Measurements from ENCODE around the gene VSTM5.
"Not testable (repeated sequence)": the region's sequence is repeated elsewhere in the genome, so short reads cannot be mapped to it uniquely, and the experiment has no call there.

VSTM5 gene

DNA sequence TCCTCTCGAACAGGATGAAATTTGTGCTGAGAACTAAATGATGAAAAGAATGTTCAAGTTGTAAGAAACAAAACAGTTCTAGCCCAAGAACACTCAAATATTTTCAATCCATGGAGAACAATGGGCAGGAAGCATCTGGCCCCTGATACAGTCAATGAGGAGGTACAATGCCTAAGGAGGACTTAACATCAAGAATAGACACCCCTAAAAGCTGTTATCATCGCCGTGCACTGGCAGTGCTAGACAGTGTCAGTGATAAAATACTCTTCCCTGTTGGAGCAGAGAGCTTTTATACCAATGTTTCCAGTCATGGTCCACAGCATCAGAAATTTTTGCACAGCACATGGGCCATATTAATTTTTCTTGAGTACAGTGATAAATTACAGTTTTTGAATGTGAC, 20.2 kb upstream of the VSTM5 start:
- no peak for TF ChIP-seq EZH2 (IDR thresholded peaks at IDR 0.05; ENCODE audit: borderline replicate concordance, low read length)
- TF ChIP-seq, protein P1, sequence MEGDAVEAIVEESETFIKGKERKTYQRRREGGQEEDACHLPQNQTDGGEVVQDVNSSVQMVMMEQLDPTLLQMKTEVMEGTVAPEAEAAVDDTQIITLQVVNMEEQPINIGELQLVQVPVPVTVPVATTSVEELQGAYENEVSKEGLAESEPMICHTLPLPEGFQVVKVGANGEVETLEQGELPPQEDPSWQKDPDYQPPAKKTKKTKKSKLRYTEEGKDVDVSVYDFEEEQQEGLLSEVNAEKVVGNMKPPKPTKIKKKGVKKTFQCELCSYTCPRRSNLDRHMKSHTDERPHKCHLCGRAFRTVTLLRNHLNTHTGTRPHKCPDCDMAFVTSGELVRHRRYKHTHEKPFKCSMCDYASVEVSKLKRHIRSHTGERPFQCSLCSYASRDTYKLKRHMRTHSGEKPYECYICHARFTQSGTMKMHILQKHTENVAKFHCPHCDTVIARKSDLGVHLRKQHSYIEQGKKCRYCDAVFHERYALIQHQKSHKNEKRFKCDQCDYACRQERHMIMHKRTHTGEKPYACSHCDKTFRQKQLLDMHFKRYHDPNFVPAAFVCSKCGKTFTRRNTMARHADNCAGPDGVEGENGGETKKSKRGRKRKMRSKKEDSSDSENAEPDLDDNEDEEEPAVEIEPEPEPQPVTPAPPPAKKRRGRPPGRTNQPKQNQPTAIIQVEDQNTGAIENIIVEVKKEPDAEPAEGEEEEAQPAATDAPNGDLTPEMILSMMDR (IDR thresholded peaks at IDR 0.05; ENCODE audit: low read length), result no peak
- no peaks in the 10 kb centered on the region for H3K4me1 ChIP-seq (ENCODE audit: insufficient read depth, low read length, severe bottlenecking)
- no peaks in the 10 kb centered on the region for H3K27me3 ChIP-seq (ENCODE audit: insufficient read depth, low read length)
- H2AFZ ChIP-seq (ENCODE audit: low read length), result no peak overlapping the region
- H3K79me2 ChIP-seq (ENCODE audit: insufficient read depth, low read length), result no peaks in the 10 kb centered on the region
- no peaks in the 10 kb centered on the region for H3K9me3 ChIP-seq (ENCODE audit: low read length)
- no peaks in the 10 kb centered on the region; the same call in 1 of the 2 replicates for H3K36me3 ChIP-seq (ENCODE audit: insufficient read depth, low read length)
- H4K20me1 ChIP-seq (ENCODE audit: insufficient read depth, low read length), result no peaks in the 10 kb centered on the region
- H3K4me2 ChIP-seq (ENCODE audit: low read length), result no peak overlapping the region
- no peaks in the 10 kb centered on the region for H3K9me2 ChIP-seq (ENCODE audit: low read depth, low read length)
- H3K27ac ChIP-seq (ENCODE audit: low read depth, low read length, poor library complexity, severe bottlenecking), result no peak overlapping the region
- no peak overlapping the region for H3K9ac ChIP-seq (ENCODE audit: low read length)
- no peak overlapping the region for H3K4me3 ChIP-seq (ENCODE audit: low read depth, low read length, poor library complexity, severe bottlenecking)
- no peaks in the 10 kb centered on the region for H3F3A ChIP-seq (ENCODE audit: insufficient read depth, low read length)

DNA sequence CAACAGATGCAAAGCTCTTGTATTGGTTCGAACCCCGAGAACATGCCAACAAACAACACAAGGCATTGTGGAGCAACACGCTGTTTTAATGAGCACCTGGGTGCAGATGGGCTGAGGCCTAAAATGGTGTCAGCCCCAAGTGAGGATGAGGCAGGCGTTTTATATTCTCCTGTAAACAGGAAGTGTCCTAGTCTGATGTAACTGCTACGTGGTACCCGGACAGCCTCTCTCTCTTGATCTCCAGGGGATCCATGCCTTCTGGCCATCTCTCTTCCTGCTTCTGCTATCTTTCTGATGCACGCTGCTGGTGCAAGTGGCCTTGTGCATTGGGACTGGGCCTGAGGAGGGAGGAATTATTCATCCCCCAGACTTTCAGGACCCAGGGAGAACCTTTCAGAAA, 19.4 kb upstream of the VSTM5 start:
- Histone ChIP-seq H3K4me1 (ENCODE audit: insufficient read depth, low read length, severe bottlenecking) (no peaks in the 10 kb centered on the region), H3K27ac (ENCODE audit: low read depth, low read length, poor library complexity, severe bottlenecking) (no peak overlapping the region), H3K9me3 (ENCODE audit: low read length) (no peaks in the 10 kb centered on the region), H2AFZ (ENCODE audit: low read length) (no peak overlapping the region), H3F3A (ENCODE audit: insufficient read depth, low read length) (no peaks in the 10 kb centered on the region), H3K9me2 (ENCODE audit: low read depth, low read length) (no peaks in the 10 kb centered on the region), H3K4me2 (ENCODE audit: low read length) (no peak overlapping the region), H3K79me2 (ENCODE audit: insufficient read depth, low read length) (no peaks in the 10 kb centered on the region), H4K20me1 (ENCODE audit: insufficient read depth, low read length) (no peaks in the 10 kb centered on the region), H3K36me3 (ENCODE audit: insufficient read depth, low read length) (no peaks in the 10 kb centered on the region; the same call in 1 of the 2 replicates), H3K9ac (ENCODE audit: low read length) (no peak overlapping the region), H3K27me3 (ENCODE audit: insufficient read depth, low read length) (no peaks in the 10 kb centered on the region), H3K4me3 (ENCODE audit: low read depth, low read length, poor library complexity, severe bottlenecking) (no peak overlapping the region)
- no peak for TF ChIP-seq EZH2 (IDR thresholded peaks at IDR 0.05; ENCODE audit: borderline replicate concordance, low read length)
- TF ChIP-seq, protein P1 (IDR thresholded peaks at IDR 0.05; ENCODE audit: low read length), result no peak

GRCh38 chr11:93868404-93868803, 18.0 kb upstream of the VSTM5 start:
- not testable (repeated sequence) for H3K4me2 ChIP-seq (ENCODE audit: low read length); H3K4me1 ChIP-seq (ENCODE audit: insufficient read depth, low read length, severe bottlenecking); H3K27ac ChIP-seq (ENCODE audit: low read depth, low read length, poor library complexity, severe bottlenecking); H4K20me1 ChIP-seq (ENCODE audit: insufficient read depth, low read length); H3F3A ChIP-seq (ENCODE audit: insufficient read depth, low read length); H3K9me3 ChIP-seq (ENCODE audit: low read length); H2AFZ ChIP-seq (ENCODE audit: low read length); H3K27me3 ChIP-seq (ENCODE audit: insufficient read depth, low read length); H3K36me3 ChIP-seq (ENCODE audit: insufficient read depth, low read length); H3K4me3 ChIP-seq (ENCODE audit: low read depth, low read length, poor library complexity, severe bottlenecking); H3K9me2 ChIP-seq (ENCODE audit: low read depth, low read length); H3K9ac ChIP-seq (ENCODE audit: low read length); H3K79me2 ChIP-seq (ENCODE audit: insufficient read depth, low read length)
- TF ChIP-seq, protein P1 (IDR thresholded peaks at IDR 0.05; ENCODE audit: low read length), result peak; percentile 51
